ENCODE data around the gene SLC39A12.
"Not testable (repeated sequence)": the region's sequence is repeated elsewhere in the genome, so short reads cannot be mapped to it uniquely, and the experiment has no call there.

The SLC39A12 gene

GRCh38 chr10:17951868-17952371 is at the start of gene SLC39A12:
Gene SLC39A12 (plus strand): TSS chr10:17951918. CDS start chr10:17953277, 1,359 bp downstream.
- peak; percentile 10 for DNase-seq (ENCODE audit: low read depth)

- DNase-seq (ENCODE audit: low read depth), result no peak
Observed at GRCh38 chr10:17904564-17904963, 47.2 kb upstream of the SLC39A12 start.

GRCh38 chr10:17905491-17905890 is 46.2 kb upstream of the SLC39A12 start:
- no peak for DNase-seq (ENCODE audit: low read depth)

GRCh38 chr10:17906002-17906401 is 45.7 kb upstream of the SLC39A12 start:
- no peak for DNase-seq (ENCODE audit: low read depth)

- no peak for DNase-seq (ENCODE audit: low read depth)
Observed at GRCh38 chr10:17907641-17908040, 44.1 kb upstream of the SLC39A12 start.

GRCh38 chr10:17910125-17910789 is 41.5 kb upstream of the SLC39A12 start:
- peak; percentile 25 for DNase-seq (ENCODE audit: low read depth)

- DNase-seq (ENCODE audit: low read depth), result no peak
Observed at GRCh38 chr10:17912754-17913153, 39.0 kb upstream of the SLC39A12 start.

GRCh38 chr10:17913604-17914003 is 38.1 kb upstream of the SLC39A12 start:
- no peak for DNase-seq (ENCODE audit: low read depth)

GRCh38 chr10:17914169-17915045 is 37.3 kb upstream of the SLC39A12 start:
- DNase-seq (ENCODE audit: low read depth), result no peak

GRCh38 chr10:17915181-17915580 is 36.5 kb upstream of the SLC39A12 start:
- DNase-seq (ENCODE audit: low read depth), result no peak

GRCh38 chr10:17918187-17918903 is 33.4 kb upstream of the SLC39A12 start:
- no peak for DNase-seq (ENCODE audit: low read depth)

GRCh38 chr10:17921378-17921777 is 30.3 kb upstream of the SLC39A12 start:
- DNase-seq (ENCODE audit: low read depth), result no peak

- peak; percentile 83 for DNase-seq (ENCODE audit: low read depth)
Observed at GRCh38 chr10:17923728-17924127, 28.0 kb upstream of the SLC39A12 start.

- no peak for DNase-seq (ENCODE audit: low read depth)
Observed at GRCh38 chr10:17943033-17943745, 8.5 kb upstream of the SLC39A12 start.

GRCh38 chr10:17950269-17950668 is 1.4 kb upstream of the SLC39A12 start:
- DNase-seq (ENCODE audit: low read depth), result not testable (repeated sequence)

- no peak for DNase-seq (ENCODE audit: low read depth)
Observed at GRCh38 chr10:17950726-17951125, 992 bp upstream of the SLC39A12 start.

- DNase-seq (ENCODE audit: low read depth), result not testable (repeated sequence)
Observed at GRCh38 chr10:17954372-17954771, 2.7 kb downstream of the SLC39A12 start.

GRCh38 chr10:17954861-17955260 is 3.1 kb downstream of the SLC39A12 start:
- no peak for DNase-seq (ENCODE audit: low read depth)

GRCh38 chr10:17958049-17958448 is 6.3 kb downstream of the SLC39A12 start:
- DNase-seq (ENCODE audit: low read depth), result no peak

GRCh38 chr10:17959870-17960269 is 8.2 kb downstream of the SLC39A12 start:
- no peak for DNase-seq (ENCODE audit: low read depth)

- peak; percentile 26 for DNase-seq (ENCODE audit: low read depth)
Observed at GRCh38 chr10:17961551-17962422, 10.1 kb downstream of the SLC39A12 start.

Measured in GM04504 (cell line).